Transverse colon (tissue), 4 donors: ENCODE measurements around the gene PORCN. TPM values are rescaled to one million over a fixed set of nuclear protein-coding genes. Genes with fewer than 3 reads are reported as not detected.

Experiments used
- DNase-seq: peaks from one replicate; pipeline ENCODE4 v3.0.0-alpha.2; 2019
- H3K27ac ChIP-seq, 4 donors: fragments of 200-600 bp; sonication (generic); 2 replicates each; pipeline ENCODE4 v1.5.1; 2016 to 2018; ENCODE audit warnings: inconsistent platforms in 4 of 4
- H3K27me3 ChIP-seq: fragments of 200-600 bp; sonication (generic); 2 replicates; pipeline ENCODE4 v1.5.1; 2017; ENCODE audit warnings: inconsistent platforms
- H3K36me3 ChIP-seq, 4 donors: fragments of 200-600 bp; sonication (generic); 2 replicates each; pipeline ENCODE4 v1.5.1; 2017 to 2019; ENCODE audit warnings: inconsistent platforms in 4 of 4
- H3K4me1 ChIP-seq, 4 donors: fragments of 200-600 bp; sonication (generic); 2 replicates each; pipeline ENCODE4 v1.5.1; 2017 to 2020; ENCODE audit warnings: inconsistent platforms in 4 of 4
- H3K4me3 ChIP-seq, 4 donors: fragments of 200-600 bp; sonication (generic); 1 replicate in 1 of 4; 2 replicates in 3 of 4; pipeline versions ENCODE4 v1.5.1 to v1.6.1; 2017 to 2019; ENCODE audit warnings: inconsistent platforms in 4 of 4
- H3K9me3 ChIP-seq, 2 donors: fragments of 200-600 bp; sonication (generic); 2 replicates each; pipeline ENCODE4 v1.5.1; 2017 to 2019; ENCODE audit warnings: inconsistent platforms in 2 of 2
- CTCF ChIP-seq, 5 experiments: fragments of 200-600 bp in 3 of 5; fragments of 450-650 bp in 2 of 5; sonication (generic) in 3 of 5; IDR thresholded peaks; 1 replicate in 2 of 5; 2 replicates in 3 of 5; pipeline ENCODE4 v1.5.1; 2016 to 2017; ENCODE audit warnings: antibody characterized with exemption in 5 of 5, inconsistent platforms in 3 of 5, mild to moderate bottlenecking in 2 of 5, moderate library complexity in 1 of 5
- EP300 ChIP-seq: sonication (generic); formaldehyde crosslinking; IDR thresholded peaks from one replicate; pipeline ENCODE4 v1.6.1; 2017; ENCODE audit warnings: antibody characterized with exemption, low read depth
- POLR2A ChIP-seq: fragments of 450-650 bp; IDR thresholded peaks from one replicate; pipeline ENCODE4 v1.6.1; 2016; ENCODE audit warnings: antibody characterized with exemption, mild to moderate bottlenecking, moderate library complexity
- POLR2AphosphoS5 ChIP-seq, 3 donors: sonication (generic); formaldehyde crosslinking; IDR thresholded peaks; one replicate each; pipeline ENCODE4 v1.6.1; 2016; ENCODE audit warnings: antibody characterized with exemption in 3 of 3
- WGBS, 2 donors: methylation state at CpG; one replicate each; pipeline ENCODE4 v1.1.5; 2018; ENCODE audit warnings: low coverage in 1 of 2; 5-methylcytosine and 5-hydroxymethylcytosine counted together
- in situ Hi-C, 4 donors: fragments of 200-750 bp; cut with MboI; loops; one replicate each; pipeline versions ENCODE4 v1.15.0 to v1.15.1; 2017; ENCODE audit warnings: low sequenced_read_pairs in 3 of 4, low pct_ligation_motif_present in 1 of 4, low pct_unique_long_range_greater_than_20kb in 1 of 4
- intact Hi-C: fragments of 100-400 bp; cut with DNase I; formaldehyde crosslinking; loops from one replicate; pipeline ENCODE4 v1.15.1; 2023; ENCODE audit warnings: low total_unique reads
- total RNA-seq, 4 donors: library from RNA; depleted of rRNA; stranded (reverse); fragments of >200 nt; gene quantifications; one replicate each; pipeline ENCODE4 v1.1.0, GENCODE V29; 2016

The PORCN gene
- total RNA-seq, 4 donors from 2014 or later, result 1.5 to 10.1 (median 8.2) TPM

DNA sequence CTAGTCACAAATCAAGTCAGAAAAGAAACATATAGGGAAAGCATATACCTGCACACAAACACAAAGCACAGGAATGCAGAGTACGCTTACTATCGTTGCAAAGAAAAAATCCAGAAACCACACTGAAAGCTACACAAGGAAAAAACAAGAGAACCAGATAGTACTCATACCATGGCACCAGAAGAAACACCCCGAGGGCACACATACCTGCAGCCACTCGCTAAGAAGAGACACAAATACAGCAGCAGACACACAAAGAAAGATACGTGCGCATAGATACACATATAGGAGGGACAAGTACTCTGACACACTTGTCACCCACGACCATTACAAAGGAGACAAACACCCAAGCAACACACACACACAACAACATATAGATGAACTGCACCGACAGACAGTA is 37.3 kb upstream of the PORCN start:
- WGBS, 2 donors, result 86% methylated on average over 8 of the region's 8 CpGs; no CpG with 5 or more reads in 1 of the 2 donors
- in situ Hi-C loops, result no loop called here

GRCh38 chrX:48472225-48472624 is 36.6 kb upstream of the PORCN start:
- peaks cover 0 to 35% (median 8%) of the 10 kb centered on the region in 4 donors for H3K4me1 ChIP-seq
- no peak for DNase-seq
- TF ChIP-seq POLR2A (no peak), CTCF (IDR thresholded peaks at IDR 0.05) (no peak), POLR2AphosphoS5 (IDR thresholded peaks at IDR 0.05) (no peak), EP300 (no peak)
- 83% methylated on average over 9 of the region's 9 CpGs; no CpG with 5 or more reads in 1 of the 2 donors for WGBS, 2 donors
- intact Hi-C loops, result no loop called here
- H3K27me3 ChIP-seq, result no peaks in the 10 kb centered on the region
- in situ Hi-C loops, result no loop called here
- H3K36me3 ChIP-seq, result no peaks in the 10 kb centered on the region
- no peaks in the 10 kb centered on the region for H3K9me3 ChIP-seq
- no peak overlapping the region for H3K4me3 ChIP-seq
- no peak overlapping the region for H3K27ac ChIP-seq

More for the DNA sequence above, 37.3 kb upstream of the PORCN start:
- no peak overlapping the region for H3K4me3 ChIP-seq
- H3K4me1 ChIP-seq, result peaks cover 0 to 30% (median 5%) of the 10 kb centered on the region in 4 donors
- no peaks in the 10 kb centered on the region for H3K36me3 ChIP-seq
- DNase-seq, result no peak
- H3K27ac ChIP-seq, result no peak overlapping the region
- no peaks in the 10 kb centered on the region for H3K27me3 ChIP-seq
- TF ChIP-seq EP300 (no peak), POLR2AphosphoS5 (IDR thresholded peaks at IDR 0.05) (no peak), CTCF (IDR thresholded peaks at IDR 0.05) (no peak), POLR2A (no peak)
- H3K9me3 ChIP-seq, result no peaks in the 10 kb centered on the region
- intact Hi-C loops, result no loop called here

DNA sequence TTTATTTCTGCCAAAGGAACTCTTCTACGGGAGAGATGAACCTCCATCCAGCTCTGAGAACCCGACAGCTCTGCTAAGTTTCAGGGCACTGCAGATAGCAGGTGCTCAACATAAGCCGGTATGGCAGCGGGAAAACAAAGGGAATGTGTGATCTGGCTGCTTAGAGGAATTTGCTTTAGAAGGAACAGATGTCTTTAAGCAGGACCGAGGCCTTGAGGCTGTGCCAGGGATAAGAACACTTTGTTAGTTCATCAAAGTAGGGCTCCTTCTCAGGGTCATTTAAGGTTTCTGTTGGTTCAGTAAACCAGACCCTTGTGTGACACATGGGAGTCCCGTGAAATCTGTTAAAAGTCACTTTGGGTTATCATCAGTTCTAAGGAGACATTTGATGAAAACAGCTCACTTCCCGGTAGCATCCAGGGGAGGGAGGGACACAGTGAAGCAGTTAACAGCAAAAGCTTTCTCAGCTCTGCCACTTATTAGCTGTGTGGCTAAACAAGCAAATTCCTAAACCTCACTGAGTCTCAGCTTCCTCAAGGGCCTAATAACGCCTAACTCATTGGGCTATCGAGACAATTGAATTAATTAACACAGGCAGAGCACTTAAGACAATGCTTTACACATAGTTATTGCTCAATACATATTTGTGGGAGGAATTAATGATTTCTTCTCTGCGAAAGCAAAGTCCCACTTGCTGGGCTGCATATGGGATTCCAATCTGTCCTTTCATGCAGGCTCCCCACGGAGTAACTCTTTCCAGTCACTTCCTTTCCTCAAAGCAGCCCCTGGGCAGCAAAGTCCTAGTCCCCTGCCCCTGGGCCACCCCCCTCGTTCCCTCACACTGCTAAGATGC is 35.7 kb upstream of the PORCN start:
- intact Hi-C loops (no loop called here), in situ Hi-C loops (no loop called here)
- Histone ChIP-seq H3K9me3 (no peaks in the 10 kb centered on the region), H3K36me3 (no peaks in the 10 kb centered on the region), H3K27me3 (no peaks in the 10 kb centered on the region), H3K27ac (no peak overlapping the region), H3K4me1 (peaks cover 0 to 31% (median 6%) of the 10 kb centered on the region in 4 donors), H3K4me3 (no peak overlapping the region)
- 40 to 69% methylated on average over 1 to 12 of the region's 12 CpGs for WGBS, 2 donors
- no peak for TF ChIP-seq POLR2AphosphoS5 (IDR thresholded peaks at IDR 0.05)
- no peak for DNase-seq

- H3K4me3 ChIP-seq, result no peak overlapping the region
- TF ChIP-seq EP300, result no peak
- intact Hi-C loops, result no loop called here
- H3K27ac ChIP-seq, result no peak overlapping the region
- in situ Hi-C loops, result no loop called here
- H3K36me3 ChIP-seq, result no peaks in the 10 kb centered on the region
- H3K27me3 ChIP-seq, result no peaks in the 10 kb centered on the region
- no peaks in the 10 kb centered on the region for H3K9me3 ChIP-seq
- WGBS, 2 donors, result 73% methylated on average over 9 of the region's 9 CpGs; no CpG with 5 or more reads in 1 of the 2 donors
- DNase-seq, result no peak
- H3K4me1 ChIP-seq, result peaks cover 0 to 26% (median 6%) of the 10 kb centered on the region in 4 donors
Observed at GRCh38 chrX:48473704-48473990, 35.1 kb upstream of the PORCN start.

GRCh38 chrX:48474127-48474526 is 34.7 kb upstream of the PORCN start:
- WGBS, 2 donors, result 78% methylated on average over 10 of the region's 10 CpGs; no CpG with 5 or more reads in 1 of the 2 donors
- intact Hi-C loops (no loop called here), in situ Hi-C loops (no loop called here)
- TF ChIP-seq CTCF (IDR thresholded peaks at IDR 0.05) (no peak), EP300 (no peak), POLR2AphosphoS5 (IDR thresholded peaks at IDR 0.05) (no peak), POLR2A (no peak)
- Histone ChIP-seq H3K4me3 (no peak overlapping the region), H3K36me3 (no peaks in the 10 kb centered on the region), H3K4me1 (peaks cover 0 to 22% (median 6%) of the 10 kb centered on the region in 4 donors), H3K27ac (no peak overlapping the region), H3K27me3 (no peaks in the 10 kb centered on the region), H3K9me3 (no peaks in the 10 kb centered on the region)
- no peak for DNase-seq
